GM18868 (cell line): Measurements from ENCODE around the gene APCDD1L.
"Not testable (repeated sequence)": the region's sequence is repeated elsewhere in the genome, so short reads cannot be mapped to it uniquely, and the experiment has no call there.

ENCODE experiments used
- ATAC-seq: cut with Tn5 transposase; IDR thresholded peaks from one replicate; pipeline ENCODE4 v1.9.1; 2021; ENCODE audit warnings: mild to moderate bottlenecking, moderate library complexity; ENCODE audit not compliant: unreplicated experiment

Gene APCDD1L

GRCh38 chr20:58545565-58546415 is 30.6 kb upstream of the APCDD1L start:
- ATAC-seq = no peak

GRCh38 chr20:58544891-58545290 is 29.7 kb upstream of the APCDD1L start:
- ATAC-seq = no peak

- ATAC-seq = no peak
These were observed 29.1 kb upstream of the APCDD1L start for GRCh38 chr20:58544286-58544685.

- ATAC-seq = no peak
These were observed 28.1 kb upstream of the APCDD1L start for GRCh38 chr20:58543274-58543673.

GRCh38 chr20:58542411-58543095 is 27.4 kb upstream of the APCDD1L start:
- ATAC-seq = no peak

- not testable (repeated sequence) for ATAC-seq
These were observed 26.8 kb upstream of the APCDD1L start for GRCh38 chr20:58542034-58542410.

GRCh38 chr20:58538752-58539151 is 23.6 kb upstream of the APCDD1L start:
- no peak for ATAC-seq

GRCh38 chr20:58537831-58538230 is 22.6 kb upstream of the APCDD1L start:
- no peak for ATAC-seq

- no peak for ATAC-seq
These were observed 21.1 kb upstream of the APCDD1L start for GRCh38 chr20:58536289-58536688.

GRCh38 chr20:58531657-58532056 is 16.5 kb upstream of the APCDD1L start:
- ATAC-seq = no peak

- no peak for ATAC-seq
These were observed 15.9 kb upstream of the APCDD1L start for GRCh38 chr20:58531063-58531462.

- no peak for ATAC-seq
These were observed 13.2 kb upstream of the APCDD1L start for GRCh38 chr20:58528412-58528811.

GRCh38 chr20:58526411-58526810 is 11.2 kb upstream of the APCDD1L start:
- ATAC-seq = no peak

- no peak for ATAC-seq
These were observed 9.6 kb upstream of the APCDD1L start for GRCh38 chr20:58524814-58525213.

GRCh38 chr20:58523971-58524315 is 8.7 kb upstream of the APCDD1L start:
- ATAC-seq = no peak

- ATAC-seq = no peak
These were observed 8.1 kb upstream of the APCDD1L start for GRCh38 chr20:58523072-58523970.

GRCh38 chr20:58522666-58523065 is 7.5 kb upstream of the APCDD1L start:
- ATAC-seq = no peak

GRCh38 chr20:58521763-58522162 is 6.6 kb upstream of the APCDD1L start:
- no peak for ATAC-seq

GRCh38 chr20:58519940-58520712 is 4.9 kb upstream of the APCDD1L start:
- ATAC-seq = no peak

GRCh38 chr20:58518896-58519593 is 3.8 kb upstream of the APCDD1L start:
- no peak for ATAC-seq
